Ishikawa (cell line): ENCODE data around the gene C1QTNF4.

Experiments
- CEBPB ChIP-seq: IDR thresholded peaks from 2 replicates; pipeline ENCODE4 v1.6.1; 2012
- CREB1 ChIP-seq: IDR thresholded peaks from 2 replicates; pipeline ENCODE4 v1.6.1; 2012; ENCODE audit warnings: low read depth
- EGR1 ChIP-seq: IDR thresholded peaks from 2 replicates; pipeline ENCODE4 v1.6.1; 2012
- EP300 ChIP-seq: IDR thresholded peaks from 2 replicates; pipeline ENCODE4 v1.6.1; 2012; ENCODE audit warnings: borderline replicate concordance
- FOXM1 ChIP-seq: IDR thresholded peaks from 2 replicates; pipeline ENCODE4 v1.6.1; 2012; ENCODE audit warnings: low read depth, borderline replicate concordance
- NFIC ChIP-seq: IDR thresholded peaks from 2 replicates; pipeline ENCODE4 v1.6.1; 2012
- RAD21 ChIP-seq: IDR thresholded peaks from 2 replicates; pipeline ENCODE4 v1.6.1; 2012; ENCODE audit warnings: low read depth
- TAF1 ChIP-seq: IDR thresholded peaks from 2 replicates; pipeline ENCODE4 v1.6.1; 2012; ENCODE audit warnings: low read depth, mild to moderate bottlenecking
- TCF12 ChIP-seq: IDR thresholded peaks from 2 replicates; pipeline ENCODE4 v1.6.1; 2012; ENCODE audit warnings: low read depth
- TEAD4 ChIP-seq: IDR thresholded peaks from 2 replicates; pipeline ENCODE4 v1.6.1; 2012
- YY1 ChIP-seq: IDR thresholded peaks from 2 replicates; pipeline ENCODE4 v1.6.1; 2012; ENCODE audit warnings: low read depth
- ZBTB7A ChIP-seq: IDR thresholded peaks from 2 replicates; pipeline ENCODE4 v1.6.1; 2012; ENCODE audit warnings: low read depth
- TF ChIP-seq, protein P1 (sequence below): IDR thresholded peaks from 2 replicates; pipeline ENCODE4 v1.6.1; 2012
- TF ChIP-seq, protein P2 (sequence below): IDR thresholded peaks from 2 replicates; pipeline ENCODE4 v1.6.1; 2012
- TF ChIP-seq, protein P3 (sequence below): IDR thresholded peaks from 2 replicates; pipeline ENCODE4 v1.6.1; 2012; ENCODE audit warnings: low read depth, mild to moderate bottlenecking

C1QTNF4 gene

DNA sequence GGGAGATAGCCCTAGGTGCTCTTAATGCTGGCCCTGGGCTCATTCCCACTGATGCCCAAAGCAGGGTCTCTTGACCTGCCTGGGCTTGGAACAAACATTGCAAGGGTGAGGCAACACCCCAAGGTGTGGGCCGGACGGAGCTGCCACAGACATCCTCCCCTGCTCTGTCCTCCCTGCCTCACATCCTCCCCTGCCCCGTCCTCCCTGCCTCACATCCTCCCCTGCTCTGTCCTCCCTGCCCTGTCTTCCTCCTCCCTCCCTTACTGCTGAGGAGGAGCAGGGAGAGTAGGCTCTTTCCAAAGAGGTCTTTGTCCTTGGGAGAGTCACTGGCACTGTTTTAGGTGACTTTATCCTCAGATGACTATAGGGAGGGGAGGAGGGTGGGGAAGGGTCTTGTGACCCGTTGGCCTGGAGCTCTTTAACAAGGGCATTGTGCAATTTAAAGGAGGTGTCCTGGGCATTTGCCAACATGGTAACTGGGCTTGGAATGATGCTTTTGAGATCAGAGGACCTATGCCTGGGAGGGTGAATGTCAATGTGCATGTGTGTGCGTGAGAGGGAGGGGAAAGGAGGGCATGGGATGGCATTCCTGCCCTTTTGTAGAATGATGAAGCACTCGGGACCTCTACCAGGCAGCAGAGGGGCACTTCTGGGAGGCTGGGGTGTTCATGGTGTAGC is 7.0 kb downstream of the C1QTNF4 start:
- TF ChIP-seq TEAD4 (no peak), RAD21 (no peak), FOXM1 (no peak), ZBTB7A (no peak), EGR1 (no peak), TCF12 (no peak), EP300 (no peak), CEBPB (no peak), CREB1 (no peak), YY1 (no peak), TAF1 (no peak), NFIC (no peak)
- TF ChIP-seq, protein P1, sequence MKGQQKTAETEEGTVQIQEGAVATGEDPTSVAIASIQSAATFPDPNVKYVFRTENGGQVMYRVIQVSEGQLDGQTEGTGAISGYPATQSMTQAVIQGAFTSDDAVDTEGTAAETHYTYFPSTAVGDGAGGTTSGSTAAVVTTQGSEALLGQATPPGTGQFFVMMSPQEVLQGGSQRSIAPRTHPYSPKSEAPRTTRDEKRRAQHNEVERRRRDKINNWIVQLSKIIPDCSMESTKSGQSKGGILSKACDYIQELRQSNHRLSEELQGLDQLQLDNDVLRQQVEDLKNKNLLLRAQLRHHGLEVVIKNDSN: no peak
- TF ChIP-seq, protein P2, sequence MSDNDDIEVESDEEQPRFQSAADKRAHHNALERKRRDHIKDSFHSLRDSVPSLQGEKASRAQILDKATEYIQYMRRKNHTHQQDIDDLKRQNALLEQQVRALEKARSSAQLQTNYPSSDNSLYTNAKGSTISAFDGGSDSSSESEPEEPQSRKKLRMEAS: no peak
- TF ChIP-seq, protein P3, sequence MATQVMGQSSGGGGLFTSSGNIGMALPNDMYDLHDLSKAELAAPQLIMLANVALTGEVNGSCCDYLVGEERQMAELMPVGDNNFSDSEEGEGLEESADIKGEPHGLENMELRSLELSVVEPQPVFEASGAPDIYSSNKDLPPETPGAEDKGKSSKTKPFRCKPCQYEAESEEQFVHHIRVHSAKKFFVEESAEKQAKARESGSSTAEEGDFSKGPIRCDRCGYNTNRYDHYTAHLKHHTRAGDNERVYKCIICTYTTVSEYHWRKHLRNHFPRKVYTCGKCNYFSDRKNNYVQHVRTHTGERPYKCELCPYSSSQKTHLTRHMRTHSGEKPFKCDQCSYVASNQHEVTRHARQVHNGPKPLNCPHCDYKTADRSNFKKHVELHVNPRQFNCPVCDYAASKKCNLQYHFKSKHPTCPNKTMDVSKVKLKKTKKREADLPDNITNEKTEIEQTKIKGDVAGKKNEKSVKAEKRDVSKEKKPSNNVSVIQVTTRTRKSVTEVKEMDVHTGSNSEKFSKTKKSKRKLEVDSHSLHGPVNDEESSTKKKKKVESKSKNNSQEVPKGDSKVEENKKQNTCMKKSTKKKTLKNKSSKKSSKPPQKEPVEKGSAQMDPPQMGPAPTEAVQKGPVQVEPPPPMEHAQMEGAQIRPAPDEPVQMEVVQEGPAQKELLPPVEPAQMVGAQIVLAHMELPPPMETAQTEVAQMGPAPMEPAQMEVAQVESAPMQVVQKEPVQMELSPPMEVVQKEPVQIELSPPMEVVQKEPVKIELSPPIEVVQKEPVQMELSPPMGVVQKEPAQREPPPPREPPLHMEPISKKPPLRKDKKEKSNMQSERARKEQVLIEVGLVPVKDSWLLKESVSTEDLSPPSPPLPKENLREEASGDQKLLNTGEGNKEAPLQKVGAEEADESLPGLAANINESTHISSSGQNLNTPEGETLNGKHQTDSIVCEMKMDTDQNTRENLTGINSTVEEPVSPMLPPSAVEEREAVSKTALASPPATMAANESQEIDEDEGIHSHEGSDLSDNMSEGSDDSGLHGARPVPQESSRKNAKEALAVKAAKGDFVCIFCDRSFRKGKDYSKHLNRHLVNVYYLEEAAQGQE: no peak

DNA sequence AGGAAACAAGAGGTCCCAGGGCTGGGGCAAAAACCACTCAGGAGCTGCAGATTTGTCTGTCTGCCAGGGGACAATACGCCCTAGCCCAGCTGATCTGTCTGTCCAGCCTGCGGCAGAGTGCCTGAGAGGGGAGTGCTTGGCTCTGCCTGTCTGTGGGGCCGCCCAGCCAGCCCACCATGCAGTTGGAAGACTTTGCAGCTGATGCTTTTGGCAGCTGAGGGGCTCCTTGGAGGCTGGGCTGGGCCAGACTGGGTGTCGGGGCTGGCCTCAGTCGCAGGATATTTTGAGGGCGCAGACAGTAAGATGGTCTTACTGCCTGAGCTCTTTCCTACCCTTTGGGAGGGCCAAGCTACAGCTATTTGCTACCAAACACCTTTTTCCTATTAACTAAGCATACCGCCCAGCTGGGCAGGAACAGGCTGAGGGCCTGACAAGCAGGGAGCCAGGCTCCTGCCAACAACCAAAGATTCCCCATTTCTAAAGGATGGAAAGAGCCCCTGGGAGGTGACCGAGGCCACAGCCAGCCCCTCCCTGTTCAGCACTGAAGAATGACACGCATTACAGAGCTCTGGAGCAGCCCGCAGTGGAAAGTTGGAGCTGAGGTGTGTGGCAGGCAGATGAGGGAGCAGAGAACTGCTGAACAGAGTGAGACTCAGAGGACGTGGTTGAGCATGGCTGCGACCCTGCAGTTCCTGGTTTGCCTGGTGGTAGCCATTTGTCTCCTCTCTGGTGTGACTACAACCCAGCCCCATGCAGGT is 7.9 kb downstream of the C1QTNF4 start, which contains the start of gene FAM180B:
Gene FAM180B (plus strand): TSS at position 581 of the 758 bp plus-strand sequence. CDS start 91 bp downstream, at position 672.
- TF ChIP-seq YY1: no peak
- TF ChIP-seq TCF12: no peak
- no peak for TF ChIP-seq TEAD4
- TF ChIP-seq ZBTB7A: no peak
- TF ChIP-seq, protein P1: no peak
- TF ChIP-seq NFIC: no peak
- TF ChIP-seq, protein P2: no peak
- no peak for TF ChIP-seq CEBPB
- no peak for TF ChIP-seq EGR1
- no peak for TF ChIP-seq TAF1
- TF ChIP-seq CREB1: no peak
- no peak for TF ChIP-seq EP300
- TF ChIP-seq FOXM1: no peak
- TF ChIP-seq, protein P3: no peak
- TF ChIP-seq RAD21: no peak

DNA sequence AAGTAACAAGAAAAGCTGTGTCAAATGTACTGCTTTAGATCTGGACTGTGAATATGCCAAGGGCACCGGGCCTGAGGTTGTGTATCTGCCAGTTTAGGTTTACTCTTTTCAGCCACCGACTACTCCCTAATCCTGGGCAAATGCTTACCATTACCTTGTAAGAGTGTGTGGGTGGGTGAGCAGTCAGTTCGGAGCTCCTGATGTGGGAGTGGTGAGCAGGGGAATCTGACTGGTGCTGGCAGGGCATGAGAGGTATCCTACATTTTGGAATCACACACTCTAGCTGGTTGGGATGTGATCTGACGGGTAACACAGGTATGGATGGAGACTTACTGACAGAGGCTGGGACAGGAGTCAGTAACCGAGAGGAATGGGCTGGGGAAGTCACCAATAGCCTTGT is 10.4 kb downstream of the C1QTNF4 start:
- TF ChIP-seq EP300: no peak
- TF ChIP-seq CREB1: no peak
- TF ChIP-seq NFIC: no peak
- TF ChIP-seq, protein P1: no peak
- TF ChIP-seq TAF1: no peak
- TF ChIP-seq, protein P2: no peak

DNA sequence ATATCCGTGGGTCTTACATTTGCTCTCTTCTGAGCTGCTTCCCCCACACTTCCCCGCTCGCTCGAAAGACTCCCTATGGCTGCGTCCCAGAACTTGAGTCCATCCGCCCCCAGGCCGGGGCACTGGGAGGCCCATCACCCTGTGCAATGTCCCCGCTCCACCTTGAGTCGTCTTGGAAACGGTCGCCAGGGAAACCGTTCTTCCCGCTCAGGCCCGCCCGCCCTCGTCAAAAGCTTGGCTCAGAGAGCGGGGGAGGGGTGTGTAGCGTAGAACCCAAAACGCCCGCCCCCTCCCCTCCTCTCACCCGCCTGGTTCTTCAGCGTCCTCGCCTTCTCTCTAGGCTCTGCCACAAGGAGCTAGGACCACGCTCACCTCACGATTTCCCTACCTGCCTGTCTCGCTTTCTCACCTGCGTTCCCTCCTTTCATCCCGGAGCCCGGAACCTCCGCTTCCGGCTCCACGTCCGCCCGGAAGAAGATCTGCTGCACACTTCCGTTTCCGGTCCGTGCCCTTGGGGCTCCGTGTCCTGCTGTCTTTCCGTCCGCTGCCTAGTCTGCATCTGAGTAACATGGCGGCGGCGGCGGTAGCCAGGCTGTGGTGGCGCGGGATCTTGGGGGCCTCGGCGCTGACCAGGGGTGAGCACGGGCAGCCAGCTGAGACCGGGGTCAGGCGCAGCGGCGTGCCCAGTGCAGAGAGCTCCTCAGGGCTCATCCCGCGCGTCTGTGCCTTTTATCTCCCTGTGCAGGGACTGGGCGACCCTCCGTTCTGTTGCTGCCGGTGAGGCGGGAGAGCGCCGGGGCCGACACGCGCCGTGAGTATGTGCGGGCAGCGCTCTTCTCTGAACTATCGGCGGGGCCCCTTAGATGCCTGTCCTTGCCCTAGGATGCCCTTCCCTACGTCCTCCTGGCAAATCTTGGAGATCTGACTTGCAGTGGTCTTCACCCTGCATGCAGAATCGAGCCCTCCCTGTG is 15.4 kb downstream of the C1QTNF4 start, which contains the start of the genes KBTBD4 and NDUFS3:
Gene KBTBD4 (minus strand): TSS at position 447 of the 971 bp plus-strand sequence. CDS start 19 bp downstream, at position 428.
Gene NDUFS3 (plus strand): TSS at position 551 of the 971 bp plus-strand sequence. CDS start 18 bp downstream, at position 569.
- peak; percentile 40; the same call in 1 of the 2 replicates for TF ChIP-seq TEAD4
- peak; percentile 17; the same call in 1 of the 2 replicates for TF ChIP-seq EGR1
- TF ChIP-seq, protein P3: no peak
- no peak for TF ChIP-seq RAD21
- TF ChIP-seq ZBTB7A: no peak
- 0 out of 2 replicates have a peak, but pooled peaks have one; percentile 26 for TF ChIP-seq FOXM1
- no peak for TF ChIP-seq CREB1
- TF ChIP-seq, protein P1: peak; percentile 77
- TF ChIP-seq, protein P2: peak; percentile 92
- peak; percentile 73 for TF ChIP-seq NFIC
- TF ChIP-seq EP300: peak; percentile 47; the same call in 1 of the 2 replicates
- TF ChIP-seq TCF12: peak; percentile 89
- TF ChIP-seq TAF1: peak; percentile 99
- peak; percentile 3; the same call in 1 of the 2 replicates for TF ChIP-seq CEBPB
- TF ChIP-seq YY1: peak; percentile 97
